HEK293 (cell line): ENCODE measurements around the gene PRPSAP2.
A peak's percentile ranks its signal among the peaks of the same experiment; 100 is the strongest.

ENCODE experiments used
- CTCF ChIA-PET: fragments of 350-600 bp; formaldehyde crosslinking; extraction: SDS; loops from one replicate; lab custom pipeline; 2021; ENCODE audit warnings: antibody characterized with exemption; lab: Yijun Ruan, JAX
- POLR2A ChIA-PET: fragments of 300-600 bp; formaldehyde crosslinking; extraction: SDS; loops from one replicate; lab custom pipeline; 2020; ENCODE audit warnings: antibody characterized with exemption, inconsistent platforms; lab: Yijun Ruan, JAX
- H3K27ac ChIP-seq: fragments of 200-500 bp; sonication (Bioruptor generic); 2 replicates; pipeline ENCODE4 v1.5.1; 2014; ENCODE audit warnings: low read depth, low read length, control low read depth, inconsistent platforms; ENCODE audit errors: extremely low read depth
- H3K36me3 ChIP-seq, 2 experiments: fragments of 200-500 bp in 1 of 2; sonication (Bioruptor generic) in 1 of 2; 1 replicate in 1 of 2; 2 replicates in 1 of 2; pipeline ENCODE4 v1.5.1; 2014 to 2017; ENCODE audit warnings: inconsistent platforms in 2 of 2, low read length in 2 of 2; ENCODE audit not compliant: control insufficient read depth in 2 of 2, insufficient read depth in 1 of 2
- H3K4me1 ChIP-seq: fragments of 200-500 bp; sonication (Bioruptor generic); 2 replicates; pipeline ENCODE4 v1.5.1; 2014; ENCODE audit warnings: mild to moderate bottlenecking, low read length, inconsistent platforms; ENCODE audit not compliant: control insufficient read depth, insufficient read depth
- H3K4me3 ChIP-seq: 2 replicates; pipeline ENCODE4 v1.5.1; 2011; ENCODE audit warnings: low read depth, mild to moderate bottlenecking, control low read depth, low read length, moderate library complexity
- H3K9me3 ChIP-seq: fragments of 200-500 bp; sonication (Bioruptor generic); 2 replicates; pipeline ENCODE4 v1.5.1; 2014; ENCODE audit warnings: low read depth, low read length, inconsistent platforms; ENCODE audit not compliant: control insufficient read depth, insufficient read depth
- GLIS2 ChIP-seq: fragments of 450-650 bp; formaldehyde crosslinking; IDR thresholded peaks from 2 replicates; pipeline ENCODE4 v1.5.1; 2016; ENCODE audit warnings: missing biosample characterization, missing genetic modification characterization
- KLF16 ChIP-seq: fragments of 450-650 bp; formaldehyde crosslinking; IDR thresholded peaks from 2 replicates; pipeline ENCODE4 v1.5.1; 2017; ENCODE audit warnings: missing biosample characterization, missing genetic modification characterization
- WT1 ChIP-seq: fragments of 450-650 bp; formaldehyde crosslinking; IDR thresholded peaks from 2 replicates; pipeline ENCODE4 v1.5.1; 2016; ENCODE audit warnings: missing biosample characterization, missing genetic modification characterization
- ZFP69B ChIP-seq: fragments of 450-650 bp; formaldehyde crosslinking; IDR thresholded peaks from 2 replicates; pipeline ENCODE4 v1.5.1; 2016; ENCODE audit warnings: missing biosample characterization, missing genetic modification characterization
- ZNF248 ChIP-seq: fragments of 450-650 bp; formaldehyde crosslinking; IDR thresholded peaks from 2 replicates; pipeline ENCODE4 v1.5.1; 2017; ENCODE audit warnings: missing biosample characterization, missing genetic modification characterization
- ZNF280C ChIP-seq: fragments of 450-650 bp; formaldehyde crosslinking; IDR thresholded peaks from 2 replicates; pipeline ENCODE4 v1.5.1; 2016; ENCODE audit warnings: missing biosample characterization, missing genetic modification characterization
- ZNF341 ChIP-seq: fragments of 450-650 bp; formaldehyde crosslinking; IDR thresholded peaks from 2 replicates; pipeline ENCODE4; 2016; ENCODE audit warnings: low read depth, missing biosample characterization, missing genetic modification characterization
- ZNF426 ChIP-seq: fragments of 450-650 bp; formaldehyde crosslinking; IDR thresholded peaks from 2 replicates; pipeline ENCODE4 v1.5.1; 2017; ENCODE audit warnings: missing biosample characterization, missing genetic modification characterization, mild to moderate bottlenecking, inconsistent platforms, moderate library complexity
- ZNF600 ChIP-seq: fragments of 450-650 bp; formaldehyde crosslinking; IDR thresholded peaks from 2 replicates; pipeline ENCODE4 v1.5.1; 2016; ENCODE audit warnings: missing biosample characterization, missing genetic modification characterization
- ZNF621 ChIP-seq: fragments of 450-650 bp; formaldehyde crosslinking; IDR thresholded peaks from 2 replicates; pipeline ENCODE4 v1.5.1; 2017; ENCODE audit warnings: missing biosample characterization, missing genetic modification characterization
- ZNF626 ChIP-seq: fragments of 450-650 bp; sonication (Bioruptor Pico); formaldehyde crosslinking; IDR thresholded peaks from 2 replicates; pipeline ENCODE4 v1.5.1; 2018; ENCODE audit warnings: missing biosample characterization, missing genetic modification characterization, inconsistent platforms
- ZNF837 ChIP-seq: fragments of 450-650 bp; formaldehyde crosslinking; IDR thresholded peaks from 2 replicates; pipeline ENCODE4 v1.5.1; 2016; ENCODE audit warnings: missing biosample characterization, missing genetic modification characterization
- ZSCAN16 ChIP-seq: fragments of 450-650 bp; formaldehyde crosslinking; IDR thresholded peaks from 2 replicates; pipeline ENCODE4 v1.5.1; 2016; ENCODE audit warnings: missing biosample characterization, missing genetic modification characterization
- TF ChIP-seq, protein P1 (sequence below): fragments of 450-650 bp; formaldehyde crosslinking; IDR thresholded peaks from 2 replicates; pipeline ENCODE4 v1.5.1; 2016; ENCODE audit warnings: missing biosample characterization, missing genetic modification characterization
- TF ChIP-seq, protein P2 (sequence below): fragments of 450-650 bp; IDR thresholded peaks from 2 replicates; pipeline ENCODE4 v1.5.1; 2018; ENCODE audit warnings: missing biosample characterization, mild to moderate bottlenecking, missing genetic modification characterization
- TF ChIP-seq, protein P3 (sequence below): fragments of 450-650 bp; formaldehyde crosslinking; IDR thresholded peaks from 2 replicates; pipeline ENCODE4 v1.5.1; 2016; ENCODE audit warnings: missing biosample characterization, missing genetic modification characterization

Gene PRPSAP2

DNA sequence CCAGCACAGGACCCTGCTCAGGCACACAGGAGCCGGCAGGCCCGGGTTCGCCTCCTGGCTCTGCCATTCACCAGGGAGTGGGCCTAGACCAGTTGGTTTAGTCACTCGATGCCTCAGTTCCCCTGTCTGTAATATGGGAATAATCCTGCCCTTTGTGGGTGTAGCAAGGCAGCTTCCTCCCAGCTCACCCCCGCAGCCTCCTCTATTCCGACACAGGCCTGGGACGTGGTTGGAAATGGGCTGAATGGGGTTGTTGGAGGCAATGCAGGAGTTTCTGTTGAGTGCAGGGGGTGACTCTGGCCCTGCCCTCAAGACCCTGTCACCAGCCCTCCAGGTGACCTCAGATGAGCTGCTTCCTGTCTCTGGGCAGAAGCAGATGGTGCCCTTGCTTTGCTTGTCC, 113.9 kb downstream of the PRPSAP2 start:
- Histone ChIP-seq H3K9me3 (no peaks in the 10 kb centered on the region), H3K27ac (no peak overlapping the region), H3K36me3 (peaks cover 0 to 40% of the 10 kb centered on the region in 2 experiments; a peak in 2 of 3 replicates), H3K4me1 (peaks cover 11% of the 10 kb centered on the region), H3K4me3 (no peak overlapping the region)
- ChIA-PET CTCF (interaction anchor here (1.8 kb wide), 1 partner anchor 11 kb away, joined by 13 read pairs; no protein-coding TSS in a partner anchor), POLR2A (interaction anchor here (1.4 kb wide), 1 partner anchor 9 kb away, joined by 3 read pairs; no protein-coding TSS in a partner anchor)
- TF ChIP-seq ZNF600 (tag by site-specific recombination) (peak; percentile 90), ZNF426 (tag by site-specific recombination) (no peak), ZNF837 (tag by site-specific recombination) (no peak)
- TF ChIP-seq, protein P1, sequence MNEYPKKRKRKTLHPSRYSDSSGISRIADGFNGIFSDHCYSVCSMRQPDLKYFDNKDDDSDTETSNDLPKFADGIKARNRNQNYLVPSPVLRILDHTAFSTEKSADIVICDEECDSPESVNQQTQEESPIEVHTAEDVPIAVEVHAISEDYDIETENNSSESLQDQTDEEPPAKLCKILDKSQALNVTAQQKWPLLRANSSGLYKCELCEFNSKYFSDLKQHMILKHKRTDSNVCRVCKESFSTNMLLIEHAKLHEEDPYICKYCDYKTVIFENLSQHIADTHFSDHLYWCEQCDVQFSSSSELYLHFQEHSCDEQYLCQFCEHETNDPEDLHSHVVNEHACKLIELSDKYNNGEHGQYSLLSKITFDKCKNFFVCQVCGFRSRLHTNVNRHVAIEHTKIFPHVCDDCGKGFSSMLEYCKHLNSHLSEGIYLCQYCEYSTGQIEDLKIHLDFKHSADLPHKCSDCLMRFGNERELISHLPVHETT (tag by site-specific recombination): no peak

GRCh38 chr17:18974407-18975149, 116.6 kb downstream of the PRPSAP2 start:
- ChIA-PET CTCF (interaction anchor here (0.6 to 2.5 kb wide), 2 partner anchors 13 to 14 kb away, joined by 4 to 10 read pairs; no protein-coding TSS in a partner anchor), POLR2A (interaction anchor here (1.1 kb wide), 1 partner anchor 22 kb away, joined by 3 read pairs; no protein-coding TSS in a partner anchor)
- Histone ChIP-seq H3K27ac (no peak overlapping the region), H3K36me3 (peaks cover 0 to 67% of the 10 kb centered on the region in 2 experiments; a peak in 2 of 3 replicates), H3K9me3 (no peaks in the 10 kb centered on the region), H3K4me3 (no peak overlapping the region), H3K4me1 (no peaks in the 10 kb centered on the region)
- TF ChIP-seq KLF16 (no peak), GLIS2 (tag by site-specific recombination) (no peak)
- TF ChIP-seq, protein P2, sequence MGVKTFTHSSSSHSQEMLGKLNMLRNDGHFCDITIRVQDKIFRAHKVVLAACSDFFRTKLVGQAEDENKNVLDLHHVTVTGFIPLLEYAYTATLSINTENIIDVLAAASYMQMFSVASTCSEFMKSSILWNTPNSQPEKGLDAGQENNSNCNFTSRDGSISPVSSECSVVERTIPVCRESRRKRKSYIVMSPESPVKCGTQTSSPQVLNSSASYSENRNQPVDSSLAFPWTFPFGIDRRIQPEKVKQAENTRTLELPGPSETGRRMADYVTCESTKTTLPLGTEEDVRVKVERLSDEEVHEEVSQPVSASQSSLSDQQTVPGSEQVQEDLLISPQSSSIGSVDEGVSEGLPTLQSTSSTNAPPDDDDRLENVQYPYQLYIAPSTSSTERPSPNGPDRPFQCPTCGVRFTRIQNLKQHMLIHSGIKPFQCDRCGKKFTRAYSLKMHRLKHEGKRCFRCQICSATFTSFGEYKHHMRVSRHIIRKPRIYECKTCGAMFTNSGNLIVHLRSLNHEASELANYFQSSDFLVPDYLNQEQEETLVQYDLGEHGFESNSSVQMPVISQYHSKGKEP (tag by site-specific recombination): no peak
- TF ChIP-seq, protein P1 (tag by site-specific recombination): no peak

GRCh38 chr17:18975597-18975996, 117.7 kb downstream of the PRPSAP2 start:
- no peak overlapping the region for H3K4me3 ChIP-seq
- TF ChIP-seq ZNF621 (tag by site-specific recombination) (no peak), ZSCAN16 (tag by site-specific recombination) (no peak), ZNF280C (no peak), ZNF341 (tag by site-specific recombination) (no peak), ZNF248 (tag by site-specific recombination) (no peak), WT1 (tag by site-specific recombination) (no peak), ZNF626 (tag by site-specific recombination) (no peak), ZFP69B (tag by site-specific recombination) (no peak)
- TF ChIP-seq, protein P3, sequence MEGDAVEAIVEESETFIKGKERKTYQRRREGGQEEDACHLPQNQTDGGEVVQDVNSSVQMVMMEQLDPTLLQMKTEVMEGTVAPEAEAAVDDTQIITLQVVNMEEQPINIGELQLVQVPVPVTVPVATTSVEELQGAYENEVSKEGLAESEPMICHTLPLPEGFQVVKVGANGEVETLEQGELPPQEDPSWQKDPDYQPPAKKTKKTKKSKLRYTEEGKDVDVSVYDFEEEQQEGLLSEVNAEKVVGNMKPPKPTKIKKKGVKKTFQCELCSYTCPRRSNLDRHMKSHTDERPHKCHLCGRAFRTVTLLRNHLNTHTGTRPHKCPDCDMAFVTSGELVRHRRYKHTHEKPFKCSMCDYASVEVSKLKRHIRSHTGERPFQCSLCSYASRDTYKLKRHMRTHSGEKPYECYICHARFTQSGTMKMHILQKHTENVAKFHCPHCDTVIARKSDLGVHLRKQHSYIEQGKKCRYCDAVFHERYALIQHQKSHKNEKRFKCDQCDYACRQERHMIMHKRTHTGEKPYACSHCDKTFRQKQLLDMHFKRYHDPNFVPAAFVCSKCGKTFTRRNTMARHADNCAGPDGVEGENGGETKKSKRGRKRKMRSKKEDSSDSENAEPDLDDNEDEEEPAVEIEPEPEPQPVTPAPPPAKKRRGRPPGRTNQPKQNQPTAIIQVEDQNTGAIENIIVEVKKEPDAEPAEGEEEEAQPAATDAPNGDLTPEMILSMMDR (tag by site-specific recombination): no peak
- TF ChIP-seq, all 188 proteins: peak for 0
- Histone ChIP-seq H3K9me3 (no peaks in the 10 kb centered on the region), H3K36me3 (peaks cover 0 to 77% of the 10 kb centered on the region in 2 experiments; a peak in 2 of 3 replicates), H3K27ac (no peak overlapping the region), H3K4me1 (no peaks in the 10 kb centered on the region)
- ChIA-PET POLR2A (interaction anchor here (0.9 to 1.1 kb wide), 2 partner anchors 21 to 29 kb away, joined by 3 read pairs; partner anchors contain the start of gene FAM83G), CTCF (interaction anchor here (0.6 to 2.5 kb wide), 3 partner anchors 14 to 1990 kb away, joined by 3 to 10 read pairs (median 5); no protein-coding TSS in a partner anchor)
